Subcutaneous abdominal adipose tissue (tissue), 5 donors: ENCODE results near the gene IL22.

Experiments
- H3K27ac ChIP-seq: one replicate; pipeline ENCODE4 v1.7.0; 2013; ENCODE audit warnings: low read depth, mild to moderate bottlenecking, inconsistent platforms, low read length, moderate library complexity
- H3K27me3 ChIP-seq, 5 donors: one replicate each; pipeline ENCODE4 v1.7.0; 2013; ENCODE audit warnings: low read length in 5 of 5, inconsistent platforms in 1 of 5; ENCODE audit not compliant: control insufficient read depth in 5 of 5, insufficient read depth in 4 of 5
- H3K36me3 ChIP-seq, 5 donors: one replicate each; pipeline ENCODE4 v1.7.0; 2013; ENCODE audit warnings: low read length in 5 of 5; ENCODE audit not compliant: control insufficient read depth in 5 of 5, insufficient read depth in 5 of 5
- H3K4me1 ChIP-seq, 5 donors: one replicate each; pipeline ENCODE4 v1.7.0; 2013; ENCODE audit warnings: low read length in 5 of 5, mild to moderate bottlenecking in 3 of 5, moderate library complexity in 1 of 5; ENCODE audit not compliant: control insufficient read depth in 5 of 5, insufficient read depth in 5 of 5
- H3K4me3 ChIP-seq, 5 donors: one replicate each; pipeline ENCODE4 v1.7.0; 2013; ENCODE audit warnings: low read length in 5 of 5, low read depth in 1 of 5
- H3K9ac ChIP-seq, 5 donors: one replicate each; pipeline ENCODE4 v1.7.0; 2013; ENCODE audit warnings: low read length in 5 of 5, mild to moderate bottlenecking in 4 of 5, moderate library complexity in 3 of 5
- H3K9me3 ChIP-seq, 5 donors: one replicate each; pipeline ENCODE4 v1.7.0; 2013; ENCODE audit warnings: low read length in 5 of 5; ENCODE audit not compliant: control insufficient read depth in 5 of 5
- donor health status: healthy.
- donor health status: healthy.
- donor health status: healthy.
- donor health status: healthy.
- donor health status: healthy.

IL22 gene

GRCh38 chr12:68281322-68282077 lies 28.1 kb upstream of the IL22 start:
- no peaks in the 10 kb centered on the region for H3K9me3 ChIP-seq
- peaks cover 0 to 4% (median 0%) of the 10 kb centered on the region in 5 donors for H3K4me1 ChIP-seq
- H3K27ac ChIP-seq, result no peak overlapping the region
- no peaks in the 10 kb centered on the region for H3K27me3 ChIP-seq
- no peak overlapping the region for H3K4me3 ChIP-seq
- no peaks in the 10 kb centered on the region for H3K36me3 ChIP-seq
- H3K9ac ChIP-seq, result no peak overlapping the region

DNA sequence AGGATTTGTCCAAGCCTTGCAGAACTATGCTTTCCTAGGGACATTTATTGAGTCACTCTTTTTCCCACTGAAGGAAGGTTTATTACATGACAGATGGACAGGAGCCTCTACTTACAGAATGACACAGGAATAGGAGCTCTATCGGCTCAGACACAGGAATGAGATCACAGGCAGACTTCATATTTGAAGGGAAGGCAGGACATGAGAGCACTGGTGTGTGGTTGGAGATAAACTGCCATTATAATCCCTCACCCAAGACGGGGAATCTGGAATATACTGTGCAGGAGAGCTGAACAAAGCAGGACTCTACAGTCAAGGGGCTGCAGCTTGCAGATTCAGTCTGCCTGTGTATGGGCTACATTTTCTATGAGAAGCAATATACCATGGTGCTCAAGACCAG lies 26.8 kb upstream of the IL22 start:
- H3K36me3 ChIP-seq, result no peaks in the 10 kb centered on the region
- H3K27ac ChIP-seq, result no peak overlapping the region
- no peak overlapping the region for H3K4me3 ChIP-seq
- no peaks in the 10 kb centered on the region for H3K27me3 ChIP-seq
- H3K9ac ChIP-seq, result no peak overlapping the region
- H3K4me1 ChIP-seq, result peaks cover 0 to 6% (median 0%) of the 10 kb centered on the region in 5 donors
- H3K9me3 ChIP-seq, result no peaks in the 10 kb centered on the region

- Histone ChIP-seq H3K4me3 (no peak overlapping the region), H3K27me3 (no peaks in the 10 kb centered on the region), H3K27ac (no peak overlapping the region), H3K36me3 (no peaks in the 10 kb centered on the region), H3K9ac (no peak overlapping the region), H3K9me3 (no peaks in the 10 kb centered on the region), H3K4me1 (peaks cover 0 to 6% (median 0%) of the 10 kb centered on the region in 5 donors)
Measured at GRCh38 chr12:68279227-68280054, 26.0 kb upstream of the IL22 start.

DNA sequence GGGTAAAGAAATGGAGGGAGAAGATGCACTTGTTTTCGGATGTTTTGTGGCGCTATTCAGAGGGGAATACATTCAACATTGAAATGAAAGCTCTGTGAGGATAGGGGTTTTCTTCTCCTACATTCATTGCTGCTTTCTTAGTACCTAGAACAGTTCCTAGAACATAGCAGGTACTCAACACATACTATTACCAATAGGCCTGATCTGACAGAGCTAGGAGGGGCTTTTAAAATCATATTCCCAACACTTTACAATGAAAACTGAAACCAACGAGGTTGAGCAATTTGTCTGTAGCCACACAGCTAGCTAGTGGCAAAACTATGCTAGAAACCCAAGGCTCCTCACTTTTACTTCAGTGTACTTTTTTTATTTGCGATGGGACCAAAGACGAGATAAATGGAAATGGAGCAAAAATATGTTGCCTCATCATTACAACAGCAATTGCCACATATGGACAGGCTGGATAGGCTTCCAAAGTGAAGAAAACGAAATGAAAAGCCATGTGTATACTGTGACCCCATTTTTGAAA lies 23.1 kb upstream of the IL22 start:
- H3K4me1 ChIP-seq, result peaks cover 0 to 6% (median 0%) of the 10 kb centered on the region in 5 donors
- no peaks in the 10 kb centered on the region for H3K9me3 ChIP-seq
- no peak overlapping the region for H3K27ac ChIP-seq
- no peaks in the 10 kb centered on the region for H3K36me3 ChIP-seq
- H3K9ac ChIP-seq, result no peak overlapping the region
- H3K27me3 ChIP-seq, result no peaks in the 10 kb centered on the region
- H3K4me3 ChIP-seq, result no peak overlapping the region

GRCh38 chr12:68272732-68273131 lies 19.3 kb upstream of the IL22 start:
- no peaks in the 10 kb centered on the region for H3K27me3 ChIP-seq
- H3K36me3 ChIP-seq, result no peaks in the 10 kb centered on the region
- H3K9me3 ChIP-seq, result no peaks in the 10 kb centered on the region
- H3K9ac ChIP-seq, result no peak overlapping the region
- H3K27ac ChIP-seq, result no peak overlapping the region
- peaks cover 0 to 14% (median 0%) of the 10 kb centered on the region in 5 donors for H3K4me1 ChIP-seq
- H3K4me3 ChIP-seq, result no peak overlapping the region

DNA sequence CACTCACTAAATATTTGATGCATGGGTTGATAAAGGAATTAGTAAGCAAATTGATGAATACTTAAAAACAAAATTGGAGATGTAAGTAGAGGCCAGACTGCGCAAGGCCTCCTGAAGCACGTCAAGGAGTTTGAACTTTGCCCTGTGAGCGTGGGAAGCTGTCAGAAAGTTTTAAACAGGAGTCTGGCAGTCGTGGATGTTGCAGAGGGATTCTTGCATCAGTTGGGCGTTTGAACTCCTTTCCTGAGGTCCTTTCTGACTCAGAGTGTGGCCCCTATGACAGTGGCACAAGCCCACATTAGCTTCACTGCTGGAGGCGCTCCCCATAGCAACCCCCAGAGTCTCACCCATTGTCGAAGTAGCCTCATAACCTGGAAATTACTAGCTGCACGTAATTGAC lies 17.9 kb upstream of the IL22 start:
- H3K27ac ChIP-seq, result no peak overlapping the region

DNA sequence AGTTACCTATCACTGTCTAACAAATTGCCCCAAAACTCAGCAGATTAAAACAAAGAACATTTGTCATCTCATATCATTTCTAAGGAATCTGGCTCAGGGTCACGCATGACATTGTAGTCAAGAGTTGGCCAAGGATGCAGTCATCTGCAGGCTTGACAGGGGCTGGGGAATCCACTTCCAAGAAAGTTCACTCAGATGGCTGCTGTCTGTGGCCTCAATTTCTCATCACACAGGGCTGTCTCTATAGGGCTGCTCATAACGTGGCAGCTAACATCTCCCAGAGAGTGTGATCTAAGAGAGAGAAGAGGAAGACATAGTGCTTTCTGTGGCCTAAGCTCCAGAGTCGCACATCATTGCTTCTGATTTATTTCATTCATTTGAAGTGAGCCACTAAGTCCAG lies 17.0 kb upstream of the IL22 start:
- no peak overlapping the region for H3K9ac ChIP-seq
- H3K27ac ChIP-seq, result no peak overlapping the region
- H3K9me3 ChIP-seq, result no peaks in the 10 kb centered on the region
- H3K4me3 ChIP-seq, result no peak overlapping the region
- no peaks in the 10 kb centered on the region for H3K27me3 ChIP-seq
- H3K4me1 ChIP-seq, result peaks cover 0 to 10% (median 0%) of the 10 kb centered on the region in 5 donors
- H3K36me3 ChIP-seq, result no peaks in the 10 kb centered on the region

More for the DNA sequence above, 17.9 kb upstream of the IL22 start:
- Histone ChIP-seq H3K4me1 (peaks cover 0 to 10% (median 0%) of the 10 kb centered on the region in 5 donors), H3K4me3 (no peak overlapping the region), H3K9me3 (no peaks in the 10 kb centered on the region), H3K27me3 (no peaks in the 10 kb centered on the region), H3K36me3 (no peaks in the 10 kb centered on the region), H3K9ac (no peak overlapping the region)

- Histone ChIP-seq H3K27ac (no peak overlapping the region), H3K4me3 (no peak overlapping the region), H3K27me3 (no peaks in the 10 kb centered on the region), H3K36me3 (no peaks in the 10 kb centered on the region), H3K4me1 (peaks cover 0 to 10% (median 0%) of the 10 kb centered on the region in 5 donors), H3K9ac (no peak overlapping the region), H3K9me3 (no peaks in the 10 kb centered on the region)
Measured at GRCh38 chr12:68269779-68270178, 16.4 kb upstream of the IL22 start.

DNA sequence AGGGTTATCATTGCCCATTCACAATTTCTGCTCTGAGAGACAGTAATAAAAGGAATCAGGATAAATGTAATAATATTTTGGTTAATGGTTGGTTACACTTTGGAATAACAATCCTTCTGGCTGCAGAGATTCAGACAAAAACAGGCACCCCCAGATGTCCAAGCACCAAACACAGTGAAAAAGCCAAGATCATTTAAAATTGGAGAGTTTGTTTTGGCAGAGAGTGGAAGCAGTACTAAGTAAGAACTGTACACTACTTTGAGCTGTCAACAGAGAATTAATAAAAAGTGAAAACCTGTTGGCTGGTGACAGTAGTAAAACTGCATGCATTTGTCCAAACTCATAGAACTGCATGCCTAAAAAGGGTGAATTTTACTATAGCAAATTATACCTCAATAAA lies 15.6 kb upstream of the IL22 start:
- Histone ChIP-seq H3K27ac (no peak overlapping the region), H3K36me3 (no peaks in the 10 kb centered on the region), H3K4me3 (no peak overlapping the region), H3K9me3 (no peaks in the 10 kb centered on the region), H3K9ac (no peak overlapping the region), H3K27me3 (no peaks in the 10 kb centered on the region), H3K4me1 (peaks cover 0 to 10% (median 0%) of the 10 kb centered on the region in 5 donors)

DNA sequence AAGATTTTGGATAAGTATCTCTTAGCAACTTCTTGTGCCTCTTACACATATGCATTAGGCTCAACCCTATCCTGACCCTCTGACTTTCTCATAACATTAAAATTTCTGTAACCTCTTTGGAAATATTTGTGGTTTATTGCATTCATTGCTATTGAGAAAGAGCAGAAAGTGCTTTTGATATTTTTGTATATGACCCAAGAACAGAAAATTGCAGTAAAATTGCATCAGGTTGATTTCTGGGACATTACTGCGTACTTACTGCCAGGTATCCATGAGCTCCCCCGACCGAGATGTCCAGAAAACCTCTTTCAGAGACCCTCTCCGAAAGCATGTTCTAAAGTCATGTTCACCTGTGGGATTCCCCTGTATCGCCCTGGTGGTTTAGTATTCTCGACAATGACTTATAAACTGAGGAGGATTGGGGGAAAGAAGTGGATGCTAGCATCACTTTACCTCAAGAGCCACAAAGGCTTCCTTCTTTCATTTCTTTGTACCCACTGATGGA lies 14.5 kb upstream of the IL22 start:
- H3K27me3 ChIP-seq, result no peaks in the 10 kb centered on the region
- H3K4me3 ChIP-seq, result no peak overlapping the region
- H3K9ac ChIP-seq, result peak overlapping the region in 1 of 5 donors; percentile 33
- no peaks in the 10 kb centered on the region for H3K9me3 ChIP-seq
- no peaks in the 10 kb centered on the region for H3K36me3 ChIP-seq
- no peak overlapping the region for H3K27ac ChIP-seq
- peaks cover 0 to 10% (median 0%) of the 10 kb centered on the region in 5 donors for H3K4me1 ChIP-seq
